Measurements from ENCODE around the gene VPS39.

- TF ChIP-seq, protein P1, sequence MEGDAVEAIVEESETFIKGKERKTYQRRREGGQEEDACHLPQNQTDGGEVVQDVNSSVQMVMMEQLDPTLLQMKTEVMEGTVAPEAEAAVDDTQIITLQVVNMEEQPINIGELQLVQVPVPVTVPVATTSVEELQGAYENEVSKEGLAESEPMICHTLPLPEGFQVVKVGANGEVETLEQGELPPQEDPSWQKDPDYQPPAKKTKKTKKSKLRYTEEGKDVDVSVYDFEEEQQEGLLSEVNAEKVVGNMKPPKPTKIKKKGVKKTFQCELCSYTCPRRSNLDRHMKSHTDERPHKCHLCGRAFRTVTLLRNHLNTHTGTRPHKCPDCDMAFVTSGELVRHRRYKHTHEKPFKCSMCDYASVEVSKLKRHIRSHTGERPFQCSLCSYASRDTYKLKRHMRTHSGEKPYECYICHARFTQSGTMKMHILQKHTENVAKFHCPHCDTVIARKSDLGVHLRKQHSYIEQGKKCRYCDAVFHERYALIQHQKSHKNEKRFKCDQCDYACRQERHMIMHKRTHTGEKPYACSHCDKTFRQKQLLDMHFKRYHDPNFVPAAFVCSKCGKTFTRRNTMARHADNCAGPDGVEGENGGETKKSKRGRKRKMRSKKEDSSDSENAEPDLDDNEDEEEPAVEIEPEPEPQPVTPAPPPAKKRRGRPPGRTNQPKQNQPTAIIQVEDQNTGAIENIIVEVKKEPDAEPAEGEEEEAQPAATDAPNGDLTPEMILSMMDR (IDR thresholded peaks at IDR 0.05; ENCODE audit: insufficient read depth, low read length, poor library complexity, severe bottlenecking), result no peak
- TF ChIP-seq EZH2phosphoT487 (conservative IDR thresholded peaks at IDR 0.05; ENCODE audit: low read length), result no peak
Measured at GRCh38 chr15:42182961-42183360, 25.1 kb downstream of the VPS39 start.

Measured in SU-DHL-6 (cell line).